ENCODE measurements around the gene RNF130. TPM values are rescaled to one million over a fixed set of nuclear protein-coding genes. Genes with fewer than 3 reads are reported as not detected.

The RNF130 gene
- total RNA-seq, 6 experiments from 2014 or later, result 66.7 to 119 (median 89.9) TPM

DNA sequence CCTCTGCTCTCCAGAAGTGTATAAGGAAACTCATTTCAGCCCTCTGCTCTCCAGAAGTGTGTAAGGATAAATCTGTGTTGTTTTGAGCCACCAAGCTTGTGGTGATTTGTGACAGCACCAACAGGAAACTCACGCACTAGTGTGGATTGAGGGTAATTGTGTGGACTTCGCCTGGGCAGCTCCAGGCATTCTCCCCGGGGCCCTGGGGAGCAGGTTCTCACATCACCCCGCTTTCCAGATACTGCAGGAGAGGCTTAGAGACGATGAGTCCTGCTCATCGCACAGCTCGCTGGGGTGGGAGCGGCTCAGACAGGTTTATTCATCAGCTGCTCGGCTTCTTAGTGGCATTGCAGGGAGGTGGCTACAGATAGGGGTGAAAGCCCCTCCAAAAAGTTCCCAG lies 38.4 kb upstream of the RNF130 start:
- H3K36me3 ChIP-seq, result no peaks in the 10 kb centered on the region
- no peak overlapping the region for H3K27ac ChIP-seq
- intact Hi-C loops (cut with DNase I), result no loop called here
- no peak for ATAC-seq
- H3K9me3 ChIP-seq, result peaks cover 0 to 8% (median 3%) of the 10 kb centered on the region in 4 donors
- 83% methylated on average over 2 of the region's 9 CpGs for WGBS (ENCODE audit: insufficient coverage, low coverage, low lambda C conversion rate, missing lambda C conversion rate)
- H3K27me3 ChIP-seq, result no peaks in the 10 kb centered on the region
- no peaks in the 10 kb centered on the region for H3K4me1 ChIP-seq
- no peak overlapping the region for H3K4me3 ChIP-seq
- no peak for TF ChIP-seq POLR2A (IDR thresholded peaks at IDR 0.05)
- TF ChIP-seq, protein P1, sequence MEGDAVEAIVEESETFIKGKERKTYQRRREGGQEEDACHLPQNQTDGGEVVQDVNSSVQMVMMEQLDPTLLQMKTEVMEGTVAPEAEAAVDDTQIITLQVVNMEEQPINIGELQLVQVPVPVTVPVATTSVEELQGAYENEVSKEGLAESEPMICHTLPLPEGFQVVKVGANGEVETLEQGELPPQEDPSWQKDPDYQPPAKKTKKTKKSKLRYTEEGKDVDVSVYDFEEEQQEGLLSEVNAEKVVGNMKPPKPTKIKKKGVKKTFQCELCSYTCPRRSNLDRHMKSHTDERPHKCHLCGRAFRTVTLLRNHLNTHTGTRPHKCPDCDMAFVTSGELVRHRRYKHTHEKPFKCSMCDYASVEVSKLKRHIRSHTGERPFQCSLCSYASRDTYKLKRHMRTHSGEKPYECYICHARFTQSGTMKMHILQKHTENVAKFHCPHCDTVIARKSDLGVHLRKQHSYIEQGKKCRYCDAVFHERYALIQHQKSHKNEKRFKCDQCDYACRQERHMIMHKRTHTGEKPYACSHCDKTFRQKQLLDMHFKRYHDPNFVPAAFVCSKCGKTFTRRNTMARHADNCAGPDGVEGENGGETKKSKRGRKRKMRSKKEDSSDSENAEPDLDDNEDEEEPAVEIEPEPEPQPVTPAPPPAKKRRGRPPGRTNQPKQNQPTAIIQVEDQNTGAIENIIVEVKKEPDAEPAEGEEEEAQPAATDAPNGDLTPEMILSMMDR (IDR thresholded peaks at IDR 0.05), result no peak
- DNase-seq, result no peak

DNA sequence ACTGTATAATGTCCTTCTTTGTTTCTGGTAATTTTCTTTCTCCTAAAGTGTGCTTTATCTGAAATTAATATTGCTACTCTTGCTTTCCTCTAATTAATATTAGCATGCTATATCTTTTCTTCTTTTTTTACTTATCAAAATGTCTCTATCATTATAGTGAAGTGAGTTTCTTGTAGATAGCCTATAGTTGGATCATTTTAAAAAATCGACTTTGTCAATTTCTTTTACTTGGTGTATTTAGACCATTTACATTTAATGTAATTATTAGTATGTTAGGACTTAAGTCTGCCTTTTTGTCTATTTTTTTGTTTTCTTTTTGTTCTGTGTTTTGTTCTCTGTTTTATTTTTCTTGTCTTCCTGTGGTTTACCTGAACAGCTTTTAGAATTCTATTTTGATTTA lies 35.4 kb upstream of the RNF130 start:
- H3K27ac ChIP-seq, result no peak overlapping the region
- no peak for ATAC-seq
- H3K27me3 ChIP-seq, result no peaks in the 10 kb centered on the region
- H3K36me3 ChIP-seq, result no peaks in the 10 kb centered on the region
- WGBS (ENCODE audit: insufficient coverage, low coverage, low lambda C conversion rate, missing lambda C conversion rate), result 91% methylated on average over 1 of the region's 1 CpG
- no peaks in the 10 kb centered on the region for H3K4me1 ChIP-seq
- peaks cover 0 to 8% (median 3%) of the 10 kb centered on the region in 4 donors for H3K9me3 ChIP-seq
- TF ChIP-seq POLR2A (IDR thresholded peaks at IDR 0.05), result no peak
- TF ChIP-seq, protein P1 (IDR thresholded peaks at IDR 0.05), result no peak
- H3K4me3 ChIP-seq, result no peak overlapping the region
- intact Hi-C loops (cut with DNase I), result no loop called here
- no peak for DNase-seq

DNA sequence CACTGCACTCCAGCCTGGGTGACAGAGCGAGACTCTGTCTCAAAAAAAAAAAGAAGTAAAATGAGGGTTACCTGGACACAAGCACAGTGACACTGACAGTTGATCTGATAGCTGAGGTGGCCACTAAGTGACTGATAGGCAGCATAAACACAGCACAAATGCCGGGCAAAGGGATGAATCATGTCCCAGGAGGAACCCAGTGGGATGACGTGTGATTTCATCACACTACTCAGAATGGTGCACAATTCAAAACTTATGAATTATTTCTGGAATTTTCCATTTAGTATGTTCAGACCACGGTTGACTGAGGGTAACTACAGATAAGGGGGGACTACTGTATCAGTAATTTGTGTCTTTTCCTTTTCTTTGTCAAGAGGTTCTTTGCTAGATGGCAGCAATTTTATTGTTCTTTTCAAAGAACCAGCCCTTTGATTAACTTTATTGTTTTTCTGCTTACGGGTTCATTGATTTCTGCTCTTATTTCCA lies 34.3 kb upstream of the RNF130 start:
- ATAC-seq, result no peak
- no peak for DNase-seq
- H3K27me3 ChIP-seq, result no peaks in the 10 kb centered on the region
- H3K4me3 ChIP-seq, result no peak overlapping the region
- intact Hi-C loops (cut with DNase I), result no loop called here
- H3K9me3 ChIP-seq, result peaks cover 0 to 8% (median 3%) of the 10 kb centered on the region in 4 donors
- no peaks in the 10 kb centered on the region for H3K36me3 ChIP-seq
- no peaks in the 10 kb centered on the region for H3K4me1 ChIP-seq
- TF ChIP-seq, protein P1 (IDR thresholded peaks at IDR 0.05), result no peak
- no peak for TF ChIP-seq POLR2A (IDR thresholded peaks at IDR 0.05)
- 68% methylated on average over 4 of the region's 5 CpGs for WGBS (ENCODE audit: insufficient coverage, low coverage, low lambda C conversion rate, missing lambda C conversion rate)
- H3K27ac ChIP-seq, result no peak overlapping the region

DNA sequence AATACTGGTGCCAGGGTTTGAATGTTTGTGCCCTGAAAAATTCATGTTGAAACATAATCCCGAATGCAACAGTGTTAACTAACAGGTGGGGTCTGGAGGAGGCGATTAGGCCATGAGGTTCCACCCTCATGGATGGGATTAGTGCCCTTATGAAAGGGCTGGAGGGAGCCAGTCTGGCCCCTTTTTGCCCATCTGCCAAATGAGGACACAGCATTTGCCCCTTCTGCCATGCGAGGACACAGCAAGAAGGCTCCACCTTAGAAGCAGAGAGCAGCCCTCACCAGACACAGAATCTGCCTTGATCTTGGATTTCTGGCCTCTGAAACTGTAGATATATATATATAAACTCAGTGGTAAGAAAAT lies 32.6 kb upstream of the RNF130 start:
- Histone ChIP-seq H3K9me3 (peaks cover 0 to 8% (median 3%) of the 10 kb centered on the region in 4 donors), H3K27ac (no peak overlapping the region), H3K4me1 (no peaks in the 10 kb centered on the region), H3K27me3 (no peaks in the 10 kb centered on the region), H3K4me3 (no peak overlapping the region), H3K36me3 (no peaks in the 10 kb centered on the region)
- ATAC-seq (no peak), DNase-seq (no peak)
- no peak for TF ChIP-seq POLR2A (IDR thresholded peaks at IDR 0.05)
- intact Hi-C loops (cut with DNase I), result no loop called here
- WGBS (ENCODE audit: insufficient coverage, low coverage, low lambda C conversion rate, missing lambda C conversion rate), result 88% methylated on average over 3 of the region's 3 CpGs

DNA sequence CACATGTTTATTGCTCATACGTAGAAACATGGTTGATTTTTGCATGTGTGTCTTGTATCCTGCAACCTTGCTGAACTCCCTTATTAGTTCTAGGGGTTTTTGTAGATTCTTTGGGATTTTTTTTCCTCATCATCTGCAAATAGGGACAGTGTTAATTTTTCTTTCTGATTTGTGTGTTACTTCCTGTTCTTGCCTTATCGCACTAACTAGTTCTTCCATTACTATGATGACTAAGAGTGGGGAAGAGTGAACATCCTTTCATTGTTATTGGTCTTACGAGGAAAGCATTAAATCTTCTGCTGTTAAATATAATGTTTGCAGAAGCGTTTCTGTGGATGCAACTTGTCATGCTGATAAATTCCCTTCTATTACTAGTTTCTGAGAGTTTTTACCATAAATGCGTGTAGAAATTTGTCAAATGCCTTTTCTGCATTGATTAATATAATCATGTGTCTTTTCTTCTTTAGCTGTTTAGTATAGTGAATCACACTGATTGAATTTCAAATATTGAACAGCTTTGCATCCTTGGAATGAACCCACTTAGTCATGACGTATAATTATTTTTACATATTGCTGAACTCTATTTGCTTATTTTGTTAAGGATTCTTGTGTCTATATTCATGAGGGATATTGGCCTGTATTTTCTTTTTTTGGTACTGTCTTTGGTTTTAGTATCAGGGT lies 32.1 kb upstream of the RNF130 start:
- Histone ChIP-seq H3K4me3 (no peak overlapping the region), H3K36me3 (no peaks in the 10 kb centered on the region), H3K27me3 (no peaks in the 10 kb centered on the region), H3K4me1 (no peaks in the 10 kb centered on the region), H3K9me3 (peaks cover 0 to 8% (median 3%) of the 10 kb centered on the region in 4 donors), H3K27ac (no peak overlapping the region)
- no peak for TF ChIP-seq POLR2A (IDR thresholded peaks at IDR 0.05)
- TF ChIP-seq, protein P1 (IDR thresholded peaks at IDR 0.05), result no peak
- 64% methylated on average over 6 of the region's 6 CpGs for WGBS (ENCODE audit: insufficient coverage, low coverage, low lambda C conversion rate, missing lambda C conversion rate)
- intact Hi-C loops (cut with DNase I), result no loop called here
- no peak for ATAC-seq
- DNase-seq, result no peak
